H1 (cell line): Measurements from ENCODE around the gene FES.

ENCODE experiments used
- CREB1 ChIP-seq: IDR thresholded peaks from 2 replicates; pipeline ENCODE4 v1.6.1; 2012; ENCODE audit warnings: inconsistent platforms
- PHF8 ChIP-seq: fragments of 200-600 bp; sonication (generic); conservative IDR thresholded peaks from 2 replicates; pipeline ENCODE4 v1.7.1; 2012; ENCODE audit warnings: low read depth, mild to moderate bottlenecking, inconsistent platforms, low read length, moderate library complexity
- POLR2AphosphoS5 ChIP-seq: IDR thresholded peaks from 2 replicates; pipeline ENCODE4 v1.6.1; 2011; ENCODE audit warnings: low read depth, low read length
- RBBP5 ChIP-seq: IDR thresholded peaks from 2 replicates; pipeline ENCODE4 v1.7.1; 2012; ENCODE audit warnings: low read depth, mild to moderate bottlenecking, inconsistent platforms, low read length, moderate library complexity, borderline replicate concordance
- SP1 ChIP-seq: IDR thresholded peaks from 2 replicates; pipeline ENCODE4 v1.6.1; 2011; ENCODE audit warnings: low read depth, low read length
- USF2 ChIP-seq: IDR thresholded peaks from 2 replicates; pipeline ENCODE4 v1.6.1; 2011; ENCODE audit warnings: low read length, improper control_type of control experiment
- TF ChIP-seq, protein P1 (sequence below), 3 experiments: IDR thresholded peaks; 1 replicate in 2 of 3; 2 replicates in 1 of 3; pipeline versions ENCODE4 v1.5.1 to v1.6.1; 2011; ENCODE audit warnings: low read length in 3 of 3, mild to moderate bottlenecking in 3 of 3, inconsistent platforms in 2 of 3, low read depth in 1 of 3, moderate library complexity in 1 of 3; ENCODE audit not compliant: insufficient read depth in 1 of 3; ENCODE audit errors: control extremely low read depth in 1 of 3

- TF ChIP-seq POLR2AphosphoS5 (no peak), RBBP5 (no peak), CREB1 (no peak), SP1 (no peak), PHF8 (no peak), USF2 (no peak)
- TF ChIP-seq, protein P1, sequence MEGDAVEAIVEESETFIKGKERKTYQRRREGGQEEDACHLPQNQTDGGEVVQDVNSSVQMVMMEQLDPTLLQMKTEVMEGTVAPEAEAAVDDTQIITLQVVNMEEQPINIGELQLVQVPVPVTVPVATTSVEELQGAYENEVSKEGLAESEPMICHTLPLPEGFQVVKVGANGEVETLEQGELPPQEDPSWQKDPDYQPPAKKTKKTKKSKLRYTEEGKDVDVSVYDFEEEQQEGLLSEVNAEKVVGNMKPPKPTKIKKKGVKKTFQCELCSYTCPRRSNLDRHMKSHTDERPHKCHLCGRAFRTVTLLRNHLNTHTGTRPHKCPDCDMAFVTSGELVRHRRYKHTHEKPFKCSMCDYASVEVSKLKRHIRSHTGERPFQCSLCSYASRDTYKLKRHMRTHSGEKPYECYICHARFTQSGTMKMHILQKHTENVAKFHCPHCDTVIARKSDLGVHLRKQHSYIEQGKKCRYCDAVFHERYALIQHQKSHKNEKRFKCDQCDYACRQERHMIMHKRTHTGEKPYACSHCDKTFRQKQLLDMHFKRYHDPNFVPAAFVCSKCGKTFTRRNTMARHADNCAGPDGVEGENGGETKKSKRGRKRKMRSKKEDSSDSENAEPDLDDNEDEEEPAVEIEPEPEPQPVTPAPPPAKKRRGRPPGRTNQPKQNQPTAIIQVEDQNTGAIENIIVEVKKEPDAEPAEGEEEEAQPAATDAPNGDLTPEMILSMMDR (IDR thresholded peaks at IDR 0.05; ENCODE audit: control extremely low read depth in 1 of 3, insufficient read depth in 1 of 3, low read depth in 1 of 3, low read length in 3 of 3), result no peak
Measured at GRCh38 chr15:90916461-90916860, 32.2 kb downstream of the FES start.
